ENCODE data around the gene FAM221B.

FAM221B gene, protein sequence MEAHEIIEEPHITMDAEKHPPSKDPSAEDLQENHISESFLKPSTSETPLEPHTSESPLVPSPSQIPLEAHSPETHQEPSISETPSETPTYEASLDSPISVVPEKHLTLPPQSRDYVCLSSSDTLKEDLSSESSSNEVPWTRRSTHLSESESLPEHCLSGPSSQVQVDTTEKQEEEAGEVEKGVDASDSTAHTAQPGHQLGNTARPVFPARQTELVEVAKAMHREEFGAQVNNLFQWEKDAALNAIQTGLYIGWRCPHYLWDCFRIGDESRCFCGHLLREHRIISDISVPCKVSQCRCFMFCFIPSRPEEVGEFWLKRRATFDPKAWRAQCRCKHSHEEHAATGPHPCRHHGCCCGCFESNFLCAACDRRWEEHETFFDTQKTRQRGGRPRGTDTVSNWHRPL

DNA sequence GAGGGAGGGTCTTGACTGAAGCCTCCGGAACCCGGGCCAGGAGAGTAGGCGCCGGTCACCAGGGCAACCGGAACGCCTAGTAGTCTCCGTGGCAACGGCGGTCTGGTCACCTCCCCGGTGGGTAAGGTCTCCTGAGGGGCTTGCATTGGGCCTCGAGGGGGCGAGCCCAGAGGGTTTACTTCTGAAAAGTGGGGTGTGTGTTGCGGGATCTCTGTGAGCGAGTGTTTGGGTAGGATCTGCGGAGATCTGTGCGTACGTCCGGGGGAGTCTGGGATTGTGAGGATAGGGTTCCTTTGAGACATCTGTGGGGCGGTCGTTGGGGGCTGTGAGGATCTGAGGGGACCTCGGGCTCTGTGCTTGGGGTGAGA is at the start of gene FAM221B:
TSS of gene FAM221B (minus strand) at position 17 of the 368 bp plus-strand sequence. CDS start 2,571 bp downstream, outside the sequence.
- DNase-seq (ENCODE audit: low read depth) = no peak

- no peak for DNase-seq (ENCODE audit: low read depth)
Observed at GRCh38 chr9:35872505-35872904, 44.0 kb upstream of the FAM221B start.

- no peak for DNase-seq (ENCODE audit: low read depth)
Observed at GRCh38 chr9:35871545-35871944, 43.0 kb upstream of the FAM221B start.

- DNase-seq (ENCODE audit: low read depth) = no peak
Observed at GRCh38 chr9:35870351-35870923, 41.9 kb upstream of the FAM221B start, which contains the start of gene OR13J1. OR13J1 (minus strand) TSS chr9:35870401; CDS start chr9:35870401, 0 bp downstream.

DNA sequence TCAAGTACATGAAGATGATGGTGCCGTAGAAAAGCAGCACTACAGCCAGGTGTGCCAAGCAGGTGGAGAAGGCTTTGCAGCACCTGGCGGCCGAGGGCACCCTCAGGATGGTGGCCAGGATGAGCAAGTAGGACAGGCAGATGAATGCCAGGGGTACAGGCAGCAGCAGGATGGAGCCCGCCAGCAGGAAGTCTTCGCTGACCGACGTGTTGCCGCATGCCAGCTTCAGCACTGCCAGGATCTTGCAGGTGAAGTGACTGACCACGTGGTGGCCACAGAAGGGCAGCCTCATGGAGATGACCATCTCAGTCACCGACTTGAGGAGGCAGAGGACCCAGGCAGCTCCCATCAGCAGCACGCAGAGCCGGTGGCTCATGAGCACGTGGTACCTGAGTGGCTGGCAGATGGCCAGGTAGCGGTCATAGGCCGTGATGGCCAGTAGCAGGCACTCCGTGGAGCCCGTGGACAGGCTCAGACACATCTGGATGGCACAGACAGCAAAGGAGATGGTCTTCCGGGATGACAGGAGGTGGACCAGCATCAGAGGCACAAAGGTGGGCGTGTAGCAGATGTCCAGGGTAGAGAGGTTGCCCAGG is 41.2 kb upstream of the FAM221B start:
- no peak for DNase-seq (ENCODE audit: low read depth)

DNA sequence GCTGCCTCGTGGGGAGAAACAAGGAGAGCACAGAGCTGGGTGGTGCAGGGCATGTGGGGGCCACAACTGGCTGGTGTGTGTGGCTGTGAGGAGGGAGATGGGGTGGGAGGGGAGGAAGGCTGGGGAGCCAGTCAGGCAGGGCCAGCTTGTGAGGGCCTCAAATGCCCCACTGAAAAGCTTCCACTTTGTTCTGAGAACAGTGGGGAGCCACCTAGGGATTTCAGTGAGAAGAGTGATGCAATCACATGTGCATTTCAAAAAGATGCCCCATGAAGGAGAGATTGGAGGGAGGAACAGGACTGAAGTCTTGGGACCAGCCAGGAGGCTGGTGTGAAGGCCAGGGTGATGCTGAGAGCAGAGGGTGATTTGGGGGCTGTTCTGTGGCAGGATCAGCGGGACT is 40.4 kb upstream of the FAM221B start:
- DNase-seq (ENCODE audit: low read depth) = no peak

DNA sequence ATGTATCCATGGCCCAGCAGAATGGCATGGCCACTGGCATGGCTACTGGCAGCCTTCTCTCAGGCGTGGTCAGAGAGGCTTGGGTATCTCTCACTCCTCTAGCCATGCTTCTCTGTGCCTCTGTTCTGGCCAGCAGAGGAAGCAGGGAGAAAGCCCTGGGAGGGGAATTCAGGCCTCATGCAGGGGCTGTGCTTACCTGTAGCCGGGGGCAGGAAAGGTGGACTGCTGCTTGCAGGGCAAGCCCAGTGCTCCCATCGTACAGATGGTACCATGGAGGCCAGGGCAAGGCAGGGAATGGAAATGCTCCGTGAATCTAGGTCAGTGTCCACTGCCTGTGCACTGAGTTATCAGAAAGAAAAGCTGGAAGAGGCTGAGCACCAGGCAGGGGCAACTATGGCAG is 39.0 kb upstream of the FAM221B start:
- DNase-seq (ENCODE audit: low read depth) = no peak

GRCh38 chr9:35864695-35865255 is 36.2 kb upstream of the FAM221B start:
- no peak for DNase-seq (ENCODE audit: low read depth)

DNA sequence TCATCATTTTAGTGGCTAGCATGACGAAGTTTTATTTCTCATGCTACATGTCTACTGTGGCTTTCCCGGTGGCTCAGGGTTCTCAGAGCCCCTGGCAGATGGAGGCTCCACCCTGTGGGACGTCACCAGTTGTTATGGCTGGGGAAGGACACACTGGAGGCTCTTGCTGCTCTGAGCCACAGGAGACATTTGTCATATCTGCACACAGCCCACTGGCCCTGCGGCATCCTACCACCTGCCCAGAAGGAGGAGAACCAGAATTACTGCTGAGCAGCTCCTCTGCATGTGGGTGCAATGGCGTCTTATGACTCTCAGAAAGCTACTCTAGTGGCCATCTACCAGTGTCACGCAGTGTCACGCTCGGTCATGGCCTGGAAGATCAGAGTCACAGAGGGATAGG is 35.1 kb upstream of the FAM221B start:
- no peak for DNase-seq (ENCODE audit: low read depth)

GRCh38 chr9:35862328-35862727 is 33.8 kb upstream of the FAM221B start:
- no peak for DNase-seq (ENCODE audit: low read depth)

GRCh38 chr9:35861161-35861897 is 32.8 kb upstream of the FAM221B start:
- no peak for DNase-seq (ENCODE audit: low read depth)

- no peak for DNase-seq (ENCODE audit: low read depth)
Observed at GRCh38 chr9:35859990-35860339, 31.4 kb upstream of the FAM221B start.

DNA sequence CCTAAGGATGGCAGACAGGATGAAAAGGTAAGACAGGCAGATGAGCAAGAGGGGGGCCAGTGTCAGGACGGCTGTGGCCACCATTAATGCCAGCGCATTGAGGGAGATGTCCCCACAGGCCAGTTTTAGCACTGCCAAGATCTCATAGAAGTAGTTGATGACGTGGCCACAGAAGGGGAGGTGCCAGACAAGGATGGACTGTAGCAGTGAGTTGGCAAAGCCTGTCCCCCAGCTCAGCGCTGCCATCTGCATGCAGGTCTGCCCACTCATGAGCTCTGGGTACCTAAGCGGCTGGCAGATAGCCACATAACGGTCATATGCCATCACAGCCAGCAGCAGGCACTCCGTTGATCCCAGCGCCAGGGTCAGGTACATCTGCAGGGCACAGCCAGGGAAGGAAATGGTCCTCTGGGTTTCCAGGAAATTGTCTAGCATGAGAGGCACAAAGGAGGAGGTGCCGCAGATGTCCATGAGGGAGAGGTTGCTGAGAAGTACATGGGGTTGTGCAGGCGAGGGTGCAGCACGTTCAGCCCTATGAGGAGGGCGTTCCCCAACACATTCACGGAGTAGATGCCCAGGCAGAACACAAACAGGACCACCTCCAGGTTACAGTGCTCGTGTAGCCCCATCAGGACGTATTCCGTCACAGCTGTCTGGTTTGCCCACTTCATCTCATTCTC is 30.9 kb upstream of the FAM221B start:
- DNase-seq (ENCODE audit: low read depth) = no peak

GRCh38 chr9:35858458-35858857 is 29.9 kb upstream of the FAM221B start:
- DNase-seq (ENCODE audit: low read depth) = no peak

- no peak for DNase-seq (ENCODE audit: low read depth)
Observed at GRCh38 chr9:35856882-35857281, 28.4 kb upstream of the FAM221B start.

DNA sequence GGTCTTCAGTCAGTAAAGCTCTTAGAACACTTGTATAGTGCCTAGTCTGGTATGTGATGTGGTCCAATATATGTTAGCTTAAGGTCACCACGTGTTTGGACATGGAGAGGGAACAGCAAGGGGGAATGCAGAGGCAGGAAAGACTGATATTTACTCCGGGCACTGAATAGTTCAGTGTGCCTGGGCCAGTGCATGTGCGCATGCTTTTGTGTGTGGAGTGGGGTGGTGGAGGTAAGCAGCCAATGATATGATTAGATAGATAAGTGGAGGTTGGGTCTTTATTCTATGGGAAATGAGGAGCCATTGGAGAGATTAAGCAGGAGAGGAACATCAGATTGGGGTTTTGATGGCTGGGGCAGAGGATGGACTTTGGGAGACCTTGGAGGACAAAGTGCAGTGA is 27.7 kb upstream of the FAM221B start:
- DNase-seq (ENCODE audit: low read depth) = no peak

DNA sequence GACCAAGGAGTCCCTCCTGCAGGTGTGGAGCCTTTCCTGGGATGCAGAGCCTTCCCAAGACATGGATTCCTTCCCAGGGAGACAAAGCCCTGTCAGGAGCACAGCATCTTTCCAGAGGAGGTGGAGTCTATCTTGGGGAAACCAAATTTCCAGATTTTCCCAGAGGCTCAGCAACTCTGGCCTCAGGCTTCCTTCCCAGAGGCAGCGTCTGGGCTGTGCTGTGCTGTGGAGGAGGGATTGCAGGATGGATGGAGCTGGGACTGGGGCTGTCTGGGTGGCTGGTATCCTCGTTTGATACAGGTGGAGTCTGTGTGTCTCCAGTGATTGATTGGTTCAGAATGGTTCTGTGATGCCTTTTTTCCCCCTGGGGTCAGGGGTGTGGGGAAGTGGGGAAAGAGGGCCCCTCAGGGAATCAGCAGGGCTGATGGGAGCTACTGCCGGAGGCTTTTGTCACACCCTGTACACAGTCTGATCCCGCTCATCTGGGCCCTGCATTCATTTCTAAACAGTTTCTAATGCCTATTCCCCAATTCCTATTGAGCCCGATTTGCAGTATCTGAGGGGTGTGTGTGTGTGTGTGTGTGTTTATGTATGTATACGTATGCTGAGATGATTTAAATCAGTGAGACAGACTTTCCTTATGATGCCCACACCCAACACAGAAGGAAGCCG is 25.7 kb upstream of the FAM221B start:
- DNase-seq (ENCODE audit: low read depth) = no peak

DNA sequence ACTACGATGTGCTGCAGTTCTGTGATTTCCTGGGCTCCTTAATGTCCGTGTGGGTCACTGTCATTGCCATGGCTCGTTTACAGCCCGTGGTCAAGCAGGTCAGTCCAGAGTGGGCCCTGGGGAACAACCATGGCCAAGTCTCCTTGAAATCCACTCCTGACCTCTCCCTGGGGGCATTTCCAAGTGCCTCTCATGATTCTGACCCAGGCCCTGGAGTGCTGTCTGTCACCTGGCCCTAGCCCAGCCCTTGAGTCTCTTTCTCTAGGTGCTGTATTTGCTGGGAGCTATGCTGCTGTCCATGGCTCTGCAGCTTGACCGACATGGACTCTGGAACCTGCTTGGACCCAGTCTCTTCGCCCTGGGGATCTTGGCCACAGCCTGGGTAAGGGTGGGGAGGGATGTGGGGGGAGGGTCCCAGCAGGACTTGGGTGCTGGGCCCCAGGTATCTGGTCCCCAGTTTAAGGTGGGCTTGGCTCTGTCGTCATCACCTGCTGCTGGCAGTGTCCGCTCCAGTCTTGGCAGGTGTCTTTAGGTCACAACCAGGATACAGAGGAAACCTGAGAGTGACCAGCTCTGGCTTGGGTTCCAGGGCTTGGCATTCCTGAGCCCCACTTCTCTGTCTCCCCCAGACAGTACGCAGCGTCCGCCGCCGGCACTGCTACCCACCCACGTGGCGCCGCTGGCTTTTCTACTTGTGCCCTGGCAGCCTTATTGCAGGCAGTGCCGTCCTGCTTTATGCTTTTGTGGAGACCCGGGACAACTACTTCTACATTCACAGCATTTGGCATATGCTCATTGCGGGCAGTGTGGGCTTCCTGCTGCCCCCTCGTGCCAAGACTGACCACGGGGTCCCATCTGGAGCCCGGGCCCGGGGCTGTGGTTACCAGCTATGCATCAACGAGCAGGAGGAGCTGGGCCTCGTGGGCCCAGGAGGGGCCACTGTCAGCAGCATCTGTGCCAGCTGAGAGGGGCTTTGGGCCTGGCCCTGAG is 24.6 kb upstream of the FAM221B start:
- DNase-seq (ENCODE audit: low read depth) = no peak

DNA sequence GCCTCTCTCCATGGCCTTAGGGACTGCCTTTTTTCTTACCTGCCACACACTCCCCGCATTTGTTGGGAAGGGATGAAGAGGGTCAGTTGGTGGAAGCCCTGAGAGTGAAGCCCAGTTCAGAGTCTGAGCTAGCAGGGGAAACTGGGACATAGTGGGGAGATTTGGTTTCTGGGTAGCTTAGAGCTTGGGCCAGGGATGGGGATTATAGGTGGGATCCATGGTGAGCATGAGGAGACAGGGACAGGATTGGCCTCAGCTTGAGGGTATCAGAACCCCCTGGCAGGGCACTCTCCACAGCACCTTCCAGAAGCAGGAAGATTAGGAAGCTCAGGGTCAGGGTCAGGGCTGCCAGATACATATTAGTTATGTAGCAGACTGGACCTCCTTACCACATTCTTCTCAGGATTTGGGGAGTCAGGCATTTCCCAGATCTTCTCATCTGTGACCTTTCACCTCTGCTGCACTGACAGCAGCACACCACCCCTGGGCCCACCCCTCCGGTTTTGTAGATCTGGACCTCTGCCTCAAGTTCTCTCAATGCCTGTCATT is 23.8 kb upstream of the FAM221B start:
- DNase-seq (ENCODE audit: low read depth) = no peak
